Psoas muscle (tissue), 8 donors: Measurements from ENCODE around the gene GPI. TPM values are rescaled to one million over a fixed set of nuclear protein-coding genes. Genes with fewer than 3 reads are reported as not detected.

Experiments
- ATAC-seq, 4 donors: fragments of 200-7000 bp; cut with Tn5 transposase; one replicate each; pipeline ENCODE4 v1.9.1; 2020; ENCODE audit warnings: moderate library complexity in 3 of 4, mild to moderate bottlenecking in 2 of 4
- DNase-seq, 2 donors: peaks; one replicate each; pipeline ENCODE4 v3.0.0-alpha.2; 2020
- H3K27ac ChIP-seq: fragments of 200-600 bp; one replicate; pipeline ENCODE4 v1.8.0; 2022
- H3K27me3 ChIP-seq, 3 donors: fragments of 200-600 bp in 1 of 3; one replicate each; pipeline versions ENCODE4 v1.6.1 to v1.8.0; 2013 to 2022; ENCODE audit warnings: low read length in 2 of 3, mild to moderate bottlenecking in 2 of 3, moderate library complexity in 1 of 3; ENCODE audit not compliant: insufficient read depth in 3 of 3
- H3K36me3 ChIP-seq, 2 donors: fragments of 200-600 bp in 1 of 2; one replicate each; pipeline versions ENCODE4 v1.6.1 to v1.8.0; 2013 to 2022; ENCODE audit warnings: low read depth in 1 of 2, mild to moderate bottlenecking in 1 of 2, moderate library complexity in 1 of 2; ENCODE audit not compliant: insufficient read depth in 1 of 2
- H3K4me1 ChIP-seq: fragments of 200-600 bp; one replicate; pipeline ENCODE4 v1.8.0; 2022
- H3K4me3 ChIP-seq: fragments of 200-600 bp; one replicate; pipeline ENCODE4 v1.8.0; 2022; ENCODE audit warnings: mild to moderate bottlenecking
- H3K9me3 ChIP-seq: fragments of 200-600 bp; one replicate; pipeline ENCODE4 v1.8.0; 2022
- WGBS, 3 donors: extraction: QIAGEN DNeasy Blood & Tissue Kit; methylation state at CpG; one replicate each; pipeline versions ENCODE4 v1.1.6 to v1.1.7; 2013; 5-methylcytosine and 5-hydroxymethylcytosine counted together
- intact Hi-C, 2 donors: fragments of 100-400 bp; cut with DNase I; formaldehyde crosslinking; loops; one replicate each; pipeline versions ENCODE4 v1.11.0 to v1.14.2; 2022
- polyA plus RNA-seq, 3 donors: library from polyadenylated mRNA; stranded (reverse); fragments of 200-250 nt; gene quantifications; one replicate each; pipeline ENCODE4 v1.2.3, GENCODE V29; 2013
- total RNA-seq, 4 donors: library from RNA; stranded (reverse); fragmentation: NEBNext Ultra II Directional in 2 of 4; extraction: Animal tissue kit (Norgen Biotek cat#: 25700) in 2 of 4; gene quantifications; one replicate each; pipeline versions ENCODE4 v1.2.1 to v1.2.4, GENCODE V29; 2021 to 2023
- TF ChIP-seq, protein P1 (sequence below): fragments of 200-600 bp; IDR thresholded peaks from one replicate; pipeline ENCODE4 v1.8.0; 2022; ENCODE audit warnings: antibody characterized with exemption
- donor health status: healthy with polysubstance abuse.
- donor health status: DM: no; HTN: no; CAD: no; lungs with moderate emphysema.
- donor health status: Bipolar disorder and iron deficiency.
- donor health status: healthy.
- donor health status: DM: yes; HTN: yes; CAD: no.
- donor health status: DM: no; HTN: no; CAD: no.
- donor health status: DM: no; HTN: no; CAD: no.
- donor health status: DM: yes; HTN: yes; CAD: no.

The GPI gene
- total and polyA plus RNA-seq, 7 donors = 111 to 259 (median 170) TPM

- peaks cover 0 to 10% of the 10 kb centered on the region in 2 donors for H3K36me3 ChIP-seq
- H3K27me3 ChIP-seq = no peaks in the 10 kb centered on the region
- no peak for ATAC-seq
- intact Hi-C loops = no loop called here
- 90 to 94% (median 92%) methylated on average over 9 of the region's 9 CpGs for WGBS, 3 donors
- TF ChIP-seq, protein P1, sequence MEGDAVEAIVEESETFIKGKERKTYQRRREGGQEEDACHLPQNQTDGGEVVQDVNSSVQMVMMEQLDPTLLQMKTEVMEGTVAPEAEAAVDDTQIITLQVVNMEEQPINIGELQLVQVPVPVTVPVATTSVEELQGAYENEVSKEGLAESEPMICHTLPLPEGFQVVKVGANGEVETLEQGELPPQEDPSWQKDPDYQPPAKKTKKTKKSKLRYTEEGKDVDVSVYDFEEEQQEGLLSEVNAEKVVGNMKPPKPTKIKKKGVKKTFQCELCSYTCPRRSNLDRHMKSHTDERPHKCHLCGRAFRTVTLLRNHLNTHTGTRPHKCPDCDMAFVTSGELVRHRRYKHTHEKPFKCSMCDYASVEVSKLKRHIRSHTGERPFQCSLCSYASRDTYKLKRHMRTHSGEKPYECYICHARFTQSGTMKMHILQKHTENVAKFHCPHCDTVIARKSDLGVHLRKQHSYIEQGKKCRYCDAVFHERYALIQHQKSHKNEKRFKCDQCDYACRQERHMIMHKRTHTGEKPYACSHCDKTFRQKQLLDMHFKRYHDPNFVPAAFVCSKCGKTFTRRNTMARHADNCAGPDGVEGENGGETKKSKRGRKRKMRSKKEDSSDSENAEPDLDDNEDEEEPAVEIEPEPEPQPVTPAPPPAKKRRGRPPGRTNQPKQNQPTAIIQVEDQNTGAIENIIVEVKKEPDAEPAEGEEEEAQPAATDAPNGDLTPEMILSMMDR = no peak
- peak in 1 of 2 donors; percentile 27 for DNase-seq
- peak overlapping the region; percentile 92 for H3K27ac ChIP-seq
- H3K9me3 ChIP-seq = no peaks in the 10 kb centered on the region
- H3K4me3 ChIP-seq = no peak overlapping the region
- peaks cover 8% of the 10 kb centered on the region for H3K4me1 ChIP-seq
Observed at GRCh38 chr19:34360354-34360909, 4.6 kb upstream of the GPI start.

DNA sequence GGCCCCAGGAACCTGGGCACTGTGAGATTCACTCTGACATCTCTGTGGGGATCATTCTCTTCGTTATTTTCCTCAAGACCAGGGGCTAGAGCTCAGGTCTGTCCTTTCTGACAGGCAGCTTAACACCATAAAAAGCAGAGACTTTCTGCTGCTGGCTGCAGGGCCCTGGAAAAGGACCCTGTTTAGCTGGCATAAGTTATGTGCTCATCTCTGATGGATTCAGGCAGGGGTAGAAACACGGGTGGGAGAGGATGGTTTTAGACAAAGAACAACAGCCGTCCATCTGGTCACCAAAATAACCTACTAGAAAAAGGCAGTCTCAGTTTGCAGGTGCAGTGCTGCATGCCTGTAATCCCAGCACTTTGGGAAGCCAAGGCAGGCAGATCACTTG is 2.3 kb upstream of the GPI start:
- Histone ChIP-seq H3K36me3 (peaks cover 2 to 14% of the 10 kb centered on the region in 2 donors), H3K27ac (no peak overlapping the region), H3K4me3 (no peak overlapping the region), H3K9me3 (no peaks in the 10 kb centered on the region), H3K27me3 (no peaks in the 10 kb centered on the region), H3K4me1 (peaks cover 26% of the 10 kb centered on the region)
- DNase-seq = no peak
- TF ChIP-seq, protein P1 = no peak
- intact Hi-C loops = no loop called here
- ATAC-seq = no peak
- WGBS, 3 donors = 60 to 73% (median 60%) methylated on average over 3 of the region's 3 CpGs

DNA sequence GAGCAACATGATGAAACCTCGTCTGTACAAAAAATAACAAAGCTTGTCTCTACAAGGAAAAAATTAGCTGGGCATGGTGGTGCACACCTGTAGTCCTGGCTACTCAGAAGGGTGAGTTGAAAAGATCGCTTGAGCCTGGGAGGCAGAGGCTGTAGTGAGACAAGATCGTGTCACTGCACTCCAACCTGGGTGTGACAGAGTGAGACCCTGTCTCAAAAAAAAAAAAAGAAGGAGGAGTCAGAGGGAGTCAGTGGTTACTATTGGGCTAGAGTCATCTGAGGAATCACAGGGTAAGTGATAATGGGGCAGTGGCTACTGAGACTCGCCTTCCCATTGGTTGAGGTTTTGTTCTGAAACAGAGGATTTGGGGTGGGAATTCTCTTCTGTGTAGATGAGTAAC is 1.9 kb upstream of the GPI start:
- Histone ChIP-seq H3K9me3 (no peaks in the 10 kb centered on the region), H3K27ac (no peak overlapping the region), H3K36me3 (peaks cover 2 to 18% of the 10 kb centered on the region in 2 donors), H3K4me1 (peaks cover 30% of the 10 kb centered on the region), H3K27me3 (no peaks in the 10 kb centered on the region), H3K4me3 (no peak overlapping the region)
- DNase-seq (no peak), ATAC-seq (no peak)
- TF ChIP-seq, protein P1 = no peak
- WGBS, 3 donors = 79 to 86% (median 79%) methylated on average over 4 of the region's 4 CpGs
- intact Hi-C loops = no loop called here

DNA sequence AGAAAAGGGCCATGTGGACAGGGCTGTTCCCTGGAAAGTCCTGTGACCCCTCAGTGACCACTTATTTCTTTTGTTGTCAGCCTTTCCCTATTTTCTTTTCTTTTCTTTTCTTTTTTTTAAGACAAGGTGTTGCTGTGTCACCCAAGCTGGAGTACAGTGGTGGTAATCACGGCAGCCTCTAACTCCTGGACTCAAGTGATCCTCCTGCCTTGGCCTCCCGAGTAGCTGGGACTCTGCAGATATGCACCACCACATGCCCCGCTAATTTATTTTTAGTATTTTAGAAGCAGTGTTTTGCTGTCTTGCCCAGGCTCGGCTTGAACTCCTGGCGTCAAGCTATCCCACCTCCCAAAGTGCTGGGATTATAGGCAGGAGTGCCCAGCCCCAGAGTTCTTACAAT is 1.1 kb upstream of the GPI start:
- H3K36me3 ChIP-seq = peaks cover 2 to 26% of the 10 kb centered on the region in 2 donors
- no peak overlapping the region for H3K4me3 ChIP-seq
- intact Hi-C loops = no loop called here
- H3K9me3 ChIP-seq = no peaks in the 10 kb centered on the region
- WGBS, 3 donors = 84 to 99% (median 94%) methylated on average over 5 of the region's 5 CpGs
- ATAC-seq = no peak
- H3K4me1 ChIP-seq = peaks cover 29% of the 10 kb centered on the region
- TF ChIP-seq, protein P1 = no peak
- H3K27ac ChIP-seq = no peak overlapping the region
- no peaks in the 10 kb centered on the region for H3K27me3 ChIP-seq
- no peak for DNase-seq

DNA sequence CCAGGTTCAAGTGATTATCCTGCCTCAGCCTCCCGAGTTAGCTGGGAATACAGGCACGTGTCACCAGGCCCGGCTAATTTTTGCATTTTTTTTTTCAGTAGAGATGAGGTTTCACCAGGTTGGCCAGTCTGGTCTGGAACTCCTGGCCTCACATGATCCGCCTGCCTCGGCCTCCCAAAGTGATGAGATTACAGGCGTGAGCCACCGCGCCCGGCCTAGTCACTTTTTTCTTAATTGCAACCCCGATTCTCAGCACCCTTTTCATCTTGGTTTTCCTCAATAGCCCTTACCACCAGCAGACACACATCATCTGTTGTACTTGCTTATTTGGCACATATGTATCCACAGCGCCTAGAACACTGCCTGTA is 550 bp upstream of the GPI start:
- peaks cover 30% of the 10 kb centered on the region for H3K4me1 ChIP-seq
- H3K27me3 ChIP-seq = no peaks in the 10 kb centered on the region
- intact Hi-C loops = no loop called here
- H3K9me3 ChIP-seq = no peaks in the 10 kb centered on the region
- DNase-seq (no peak), ATAC-seq (no peak)
- TF ChIP-seq, protein P1 = no peak
- H3K36me3 ChIP-seq = peaks cover 2 to 31% of the 10 kb centered on the region in 2 donors
- peak overlapping the region; percentile 99 for H3K4me3 ChIP-seq
- WGBS, 3 donors = 44 to 58% (median 45%) methylated on average over 11 of the region's 11 CpGs
- H3K27ac ChIP-seq = peak overlapping the region; percentile 91
